Fibroblast of skin of abdomen (primary cell): ENCODE data around the gene CASK.

Experiments used
- DNase-seq: peaks from one replicate; pipeline ENCODE4 v3.0.0-alpha.2; 2013

Gene CASK

DNA sequence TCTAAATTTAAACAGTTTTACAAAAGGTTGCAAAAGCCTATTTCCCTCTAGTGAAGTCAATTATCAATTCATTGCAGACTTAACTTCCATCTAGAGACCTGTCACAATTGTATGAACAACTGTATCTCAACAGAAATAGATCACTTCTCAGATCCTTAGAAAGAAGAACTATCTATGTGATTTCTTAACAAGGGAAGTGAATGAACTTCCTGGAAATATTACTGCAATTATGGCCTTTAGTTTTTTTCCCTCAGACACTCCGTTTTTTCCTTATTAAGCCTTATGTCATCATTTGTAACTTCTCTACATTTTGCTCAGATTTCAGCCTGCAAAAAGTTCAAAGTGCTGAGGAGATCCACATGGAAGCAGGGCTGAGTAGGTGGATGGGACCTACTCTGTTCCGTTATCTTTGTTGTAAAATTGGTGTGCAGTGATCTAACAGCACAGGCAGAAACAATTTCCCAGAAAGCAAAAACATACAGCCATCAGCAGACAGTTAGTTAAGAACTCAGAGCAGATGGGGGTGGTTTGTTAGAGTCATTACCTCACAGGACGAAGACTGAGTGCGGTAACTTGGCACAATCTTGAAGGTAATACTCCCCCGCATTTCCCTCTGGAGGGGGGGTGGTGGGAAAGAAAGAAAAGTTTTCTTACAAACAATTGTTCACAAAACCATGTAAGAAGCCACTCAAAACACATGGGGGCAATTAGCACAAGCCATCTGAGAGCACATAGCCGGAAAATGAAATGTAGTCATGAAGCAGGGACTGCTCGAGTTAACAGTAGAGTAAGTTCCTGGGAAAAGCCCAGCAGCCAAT, 363.9 kb downstream of the CASK start:
- DNase-seq: peak; percentile 70

GRCh38 chrX:41558531-41558930, 364.8 kb downstream of the CASK start:
- DNase-seq: no peak

GRCh38 chrX:41556958-41557357, 366.4 kb downstream of the CASK start:
- DNase-seq: no peak

- peak; percentile 17 for DNase-seq
Observed at GRCh38 chrX:41553688-41554087, 369.7 kb downstream of the CASK start.

GRCh38 chrX:41548411-41548810, 374.9 kb downstream of the CASK start:
- DNase-seq: no peak

DNA sequence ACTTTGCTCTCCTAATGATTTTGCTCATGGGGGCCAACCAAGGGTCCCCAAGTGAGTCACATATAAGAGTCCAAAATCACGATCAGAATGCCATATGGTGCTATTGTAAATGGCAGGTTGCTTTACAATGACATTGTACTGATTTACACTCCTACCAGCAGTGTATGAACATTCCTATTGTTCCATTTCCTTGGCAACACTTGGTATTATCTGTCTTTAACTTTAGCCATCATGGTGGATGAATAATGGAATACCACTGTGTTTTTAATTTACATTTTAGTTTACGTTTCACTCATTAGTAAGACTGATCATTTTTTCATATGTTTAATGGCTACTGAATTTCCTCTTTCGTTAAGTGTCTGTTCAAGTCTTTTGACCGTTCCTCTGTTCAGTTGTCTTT, 379.7 kb downstream of the CASK start:
- no peak for DNase-seq

- no peak for DNase-seq
Observed at GRCh38 chrX:41543025-41543424, 380.3 kb downstream of the CASK start.

- DNase-seq: no peak
Observed at GRCh38 chrX:41542536-41542935, 380.8 kb downstream of the CASK start.

DNA sequence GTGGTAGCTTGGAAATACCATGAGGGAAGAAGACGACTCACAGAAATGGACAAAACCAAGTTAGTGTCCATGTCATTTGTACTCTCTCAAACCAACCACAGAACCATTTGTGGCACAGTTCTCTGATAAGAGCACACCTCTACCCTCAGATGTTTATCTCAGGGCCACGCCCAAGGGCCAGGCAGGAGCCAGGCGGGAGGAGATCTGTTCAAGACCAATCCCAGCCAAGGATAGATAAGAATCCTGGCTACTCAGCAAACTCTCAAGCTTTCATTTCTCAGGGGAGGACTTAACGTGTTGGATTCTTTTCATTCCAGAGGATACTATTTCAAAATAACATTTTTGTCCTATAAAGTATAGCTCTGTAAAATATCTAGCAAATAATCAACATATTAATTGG, 381.2 kb downstream of the CASK start:
- peak; percentile 14 for DNase-seq

- peak; percentile 7 for DNase-seq
Observed at GRCh38 chrX:41541386-41541785, 382.0 kb downstream of the CASK start.

- no peak for DNase-seq
Observed at GRCh38 chrX:41538707-41539106, 384.6 kb downstream of the CASK start.

DNA sequence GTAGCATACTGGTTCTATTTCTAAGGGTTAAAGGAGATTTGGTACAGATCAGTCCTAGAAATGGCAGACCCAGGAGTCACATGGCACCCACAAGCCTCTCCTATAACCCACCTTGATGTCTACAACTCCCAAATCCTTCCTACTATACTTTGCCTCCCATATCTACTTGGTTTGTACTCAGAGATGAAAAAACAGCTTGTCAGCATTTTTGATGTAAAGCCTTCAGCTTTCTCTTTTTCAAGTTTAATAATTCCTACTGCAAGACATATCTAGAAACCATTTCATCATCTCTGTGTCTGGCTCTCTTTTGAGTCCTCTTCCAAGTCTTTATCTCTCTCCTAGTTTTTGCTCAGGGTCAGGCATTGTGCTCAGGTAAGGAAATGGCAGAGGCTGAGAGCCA, 393.3 kb downstream of the CASK start:
- DNase-seq: no peak

- no peak for DNase-seq
Observed at GRCh38 chrX:41529221-41529620, 394.1 kb downstream of the CASK start.

DNA sequence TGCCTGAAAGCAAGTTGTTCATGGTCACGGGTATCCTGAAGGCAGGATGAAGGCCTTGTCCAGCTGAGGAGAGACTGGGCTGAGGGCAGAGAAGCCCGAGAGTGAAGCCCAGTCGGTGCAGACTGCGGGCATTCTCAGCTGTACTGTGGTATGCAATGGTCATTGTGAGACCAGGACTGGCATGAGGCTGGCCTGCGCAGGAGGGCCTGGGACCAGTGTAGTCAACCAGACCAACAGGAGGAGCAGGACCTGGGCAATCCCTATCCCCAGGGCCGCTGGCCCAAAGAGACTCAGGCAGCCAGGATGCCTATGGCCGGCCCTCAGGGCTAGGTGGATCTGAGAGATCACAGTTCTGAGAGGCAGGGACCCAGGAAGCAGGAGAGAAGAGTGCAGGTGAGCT, 394.6 kb downstream of the CASK start:
- DNase-seq: no peak

- DNase-seq: peak; percentile 30
Observed at GRCh38 chrX:41526925-41527324, 396.4 kb downstream of the CASK start.

- DNase-seq: no peak
Observed at GRCh38 chrX:41526271-41526670, 397.1 kb downstream of the CASK start.

GRCh38 chrX:41522671-41523070, 400.7 kb downstream of the CASK start:
- DNase-seq: no peak

DNA sequence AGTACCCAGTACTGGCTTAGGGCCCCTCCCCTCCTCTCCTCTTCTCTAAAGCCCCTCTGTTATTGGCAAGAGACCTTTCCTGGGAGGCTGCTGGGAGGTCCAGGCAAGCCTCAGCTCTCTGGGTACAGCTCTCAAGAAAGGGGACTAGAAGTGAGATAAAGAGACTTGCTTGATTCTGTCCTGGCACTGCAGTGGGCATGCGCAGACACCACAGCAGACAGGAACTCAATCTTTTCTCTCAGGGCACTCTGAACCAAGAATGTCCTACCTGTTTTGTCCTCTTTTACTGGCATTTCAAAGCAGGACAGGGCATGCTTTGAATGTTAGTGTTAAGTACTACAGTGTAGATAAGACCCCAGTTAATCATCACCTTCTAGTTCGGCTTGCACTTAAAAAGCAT, 401.3 kb downstream of the CASK start:
- DNase-seq: no peak

DNA sequence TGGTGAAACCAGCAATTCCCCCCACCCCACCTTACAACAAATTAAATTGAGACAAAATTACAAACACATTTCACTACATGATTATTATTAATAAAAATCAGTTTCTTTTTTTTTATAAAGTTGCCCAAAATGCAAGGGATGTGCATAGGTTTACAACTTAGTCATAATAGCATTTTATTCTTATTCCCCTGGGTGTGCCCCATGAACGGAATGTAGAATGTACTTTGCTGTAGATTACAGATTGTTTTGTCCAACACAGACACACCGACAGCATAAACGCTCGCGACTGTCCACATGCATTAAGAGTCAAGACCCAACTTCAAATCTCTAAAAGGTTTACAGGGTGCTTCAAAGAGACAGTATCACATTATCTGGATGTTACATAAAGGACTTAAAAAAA, 403.9 kb downstream of the CASK start:
- no peak for DNase-seq

DNA sequence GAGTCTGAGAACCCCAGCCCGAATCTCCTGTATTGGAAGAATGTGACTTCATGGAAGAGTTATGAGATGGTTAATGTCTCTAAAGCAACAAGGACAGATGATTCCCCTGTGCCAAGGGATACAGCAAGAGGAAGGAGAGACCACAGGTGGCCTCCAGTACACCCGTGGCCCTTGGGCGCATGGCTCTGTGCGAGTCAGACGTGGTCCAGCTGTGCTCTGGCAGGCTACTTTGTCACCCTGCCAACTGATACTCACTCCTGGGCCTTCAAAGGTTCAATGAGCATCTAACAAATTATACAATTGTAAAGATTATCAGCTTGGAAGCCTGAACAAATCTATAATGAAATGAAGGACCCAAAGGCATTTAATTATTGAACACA, 404.5 kb downstream of the CASK start:
- DNase-seq: no peak

GRCh38 chrX:41518127-41518840, 405.1 kb downstream of the CASK start:
- no peak for DNase-seq

GRCh38 chrX:41516999-41517765, 406.2 kb downstream of the CASK start:
- DNase-seq: no peak

GRCh38 chrX:41516456-41516855, 406.9 kb downstream of the CASK start:
- DNase-seq: no peak

DNA sequence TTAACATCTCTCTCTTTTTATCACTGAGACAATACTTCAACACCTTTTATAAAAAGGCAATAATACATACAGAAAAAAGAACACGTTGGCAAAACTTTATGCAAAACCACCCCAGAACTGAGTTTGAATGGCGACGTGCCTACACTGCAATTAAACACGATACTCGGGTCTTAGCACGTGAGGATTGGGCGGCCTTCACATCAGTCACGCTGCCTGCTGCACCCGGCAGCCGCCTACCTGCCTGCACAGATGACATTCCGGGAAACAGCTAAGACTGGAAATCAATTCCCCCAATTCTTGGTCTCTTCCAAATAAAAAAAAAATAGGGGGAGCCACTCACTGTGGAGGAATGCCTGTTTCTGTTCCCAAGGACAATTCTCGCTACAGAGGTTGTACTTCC, 408.0 kb downstream of the CASK start:
- DNase-seq: no peak
